Inferior parietal cortex (tissue), 1 donor: ENCODE data around the gene TRIM16.
"Not testable (repeated sequence)": the region's sequence is repeated elsewhere in the genome, so short reads cannot be mapped to it uniquely, and the experiment has no call there.

Source experiments
- DNase-seq: peaks from one replicate; pipeline ENCODE4 v3.0.0-alpha.2; 2016; ENCODE audit errors: extremely low spot score

Gene TRIM16

GRCh38 chr17:15658296-15658695 lies 25.8 kb downstream of the TRIM16 start:
- DNase-seq = no peak

- DNase-seq = no peak
Measured at GRCh38 chr17:15657868-15658267, 26.2 kb downstream of the TRIM16 start.

GRCh38 chr17:15654886-15655561 lies 29.1 kb downstream of the TRIM16 start:
- DNase-seq = no peak

- not testable (repeated sequence) for DNase-seq
Measured at GRCh38 chr17:15654401-15654800, 29.7 kb downstream of the TRIM16 start.

DNA sequence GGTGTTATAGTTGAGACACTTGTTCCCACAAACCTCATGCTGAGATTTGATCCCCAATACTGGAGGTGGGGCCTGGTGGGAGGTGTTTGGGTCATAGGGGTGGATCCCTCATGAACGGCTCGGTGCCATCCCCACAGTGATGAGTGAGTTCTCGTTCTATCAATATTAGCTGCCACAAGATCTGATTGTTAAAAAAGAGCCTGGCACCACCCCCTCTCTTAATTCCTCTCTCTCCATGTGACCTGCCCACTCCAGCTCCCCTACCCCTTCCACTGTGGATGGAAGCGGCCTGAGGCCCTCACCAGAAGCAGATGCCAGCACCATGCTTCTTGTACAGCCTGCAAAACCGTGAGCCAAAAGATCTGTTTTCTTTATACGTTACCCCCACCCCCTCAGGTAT lies 31.2 kb downstream of the TRIM16 start:
- no peak for DNase-seq

- peak; percentile 77 for DNase-seq
Measured at GRCh38 chr17:15651583-15652110, 32.5 kb downstream of the TRIM16 start.

- no peak for DNase-seq
Measured at GRCh38 chr17:15650741-15651582, 33.1 kb downstream of the TRIM16 start.

DNA sequence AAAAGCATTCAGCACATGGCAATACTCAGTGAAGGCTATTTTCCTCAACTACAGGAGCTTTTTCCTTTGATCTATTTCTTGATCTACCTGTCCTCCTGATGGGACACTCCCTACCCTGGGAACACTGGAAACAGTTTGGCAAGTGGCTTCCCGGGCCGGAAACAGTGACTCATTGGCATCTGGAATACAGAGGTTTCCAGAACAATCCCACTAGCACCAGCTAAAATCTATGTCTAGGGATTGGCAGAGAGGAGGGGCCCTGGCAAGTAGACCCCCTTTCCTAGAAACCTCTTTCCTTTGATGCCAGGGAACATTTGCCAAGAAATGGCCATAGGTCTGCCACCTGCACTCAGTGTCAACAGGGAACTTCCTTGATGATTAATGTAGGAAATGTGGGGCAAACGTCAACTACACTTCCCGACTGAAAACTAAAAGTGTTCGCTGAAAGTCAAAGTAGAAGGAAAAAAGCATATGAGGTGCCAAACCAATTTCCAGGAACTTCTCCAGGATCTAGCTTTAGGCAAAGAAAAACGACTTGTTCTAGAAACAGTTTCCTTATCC lies 34.2 kb downstream of the TRIM16 start:
- DNase-seq = no peak

DNA sequence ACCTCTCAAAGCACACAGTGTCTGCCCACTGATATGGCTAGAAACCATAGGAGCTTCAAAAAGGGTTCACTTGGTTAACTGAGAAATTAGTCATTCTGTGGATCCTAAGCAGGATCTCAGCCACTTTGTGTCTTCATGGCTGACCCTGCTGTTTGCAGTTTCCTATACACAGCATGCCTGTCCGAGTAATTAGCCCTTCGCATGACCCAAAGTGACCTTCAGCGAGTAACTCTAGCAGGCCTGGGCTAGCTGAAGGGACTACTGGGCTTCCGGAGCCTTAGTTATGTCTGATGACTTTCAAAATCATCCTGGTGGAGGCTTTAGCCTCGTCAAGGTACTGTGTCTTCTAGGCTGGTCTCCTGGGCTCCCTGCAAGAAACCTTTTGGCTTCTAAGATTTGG lies 35.7 kb downstream of the TRIM16 start:
- DNase-seq = no peak

GRCh38 chr17:15645942-15646312 lies 38.2 kb downstream of the TRIM16 start:
- DNase-seq = not testable (repeated sequence)

- not testable (repeated sequence) for DNase-seq
Measured at GRCh38 chr17:15645099-15645941, 38.8 kb downstream of the TRIM16 start.

GRCh38 chr17:15642505-15643251 lies 41.4 kb downstream of the TRIM16 start:
- not testable (repeated sequence) for DNase-seq

- DNase-seq = not testable (repeated sequence)
Measured at GRCh38 chr17:15642014-15642413, 42.1 kb downstream of the TRIM16 start.

DNA sequence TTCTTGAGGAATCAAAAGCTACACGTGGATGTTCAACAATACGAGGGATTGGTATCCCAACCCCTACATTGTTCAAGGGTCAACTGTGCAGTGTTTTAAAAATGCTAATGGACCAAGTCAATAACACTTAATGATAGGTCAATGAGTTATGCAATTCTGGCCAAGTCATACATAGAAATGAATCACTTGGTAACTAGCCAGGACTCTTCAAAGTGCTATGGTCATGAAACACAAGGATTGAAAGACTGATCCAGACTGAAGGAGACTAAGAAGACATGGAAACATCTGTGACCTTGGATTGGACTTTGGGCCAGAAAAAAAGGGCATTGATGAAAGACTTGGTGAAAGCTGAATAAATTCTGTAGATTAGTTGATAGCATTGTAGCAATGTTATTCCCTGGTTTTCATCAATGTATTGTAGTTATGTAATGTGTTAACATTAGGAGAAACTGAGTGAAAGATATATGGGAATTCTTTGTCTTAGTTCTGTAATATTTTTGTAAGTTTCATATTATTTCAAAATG lies 53.1 kb downstream of the TRIM16 start:
- not testable (repeated sequence) for DNase-seq

DNA sequence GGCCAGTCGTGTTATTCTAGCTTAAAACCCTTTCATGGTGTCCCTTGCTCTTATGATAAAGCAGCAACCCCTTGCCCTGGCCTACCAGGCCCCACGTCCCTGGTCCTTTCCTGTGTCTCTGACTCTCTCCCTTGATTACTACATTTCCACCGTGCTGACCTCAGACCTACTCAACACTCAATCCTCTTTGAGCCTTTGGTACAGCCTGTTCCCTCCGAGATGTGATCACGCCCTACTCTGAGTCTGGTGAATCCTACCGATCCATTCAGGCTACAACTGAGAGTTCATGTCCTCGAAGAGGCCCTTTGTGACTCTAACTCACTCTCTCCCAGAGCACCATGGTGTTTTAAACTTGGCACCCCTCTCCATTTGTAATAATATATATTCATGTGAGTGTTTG lies 54.1 kb downstream of the TRIM16 start:
- DNase-seq = not testable (repeated sequence)

GRCh38 chr17:15623661-15624209 lies 60.4 kb downstream of the TRIM16 start:
- not testable (repeated sequence) for DNase-seq

DNA sequence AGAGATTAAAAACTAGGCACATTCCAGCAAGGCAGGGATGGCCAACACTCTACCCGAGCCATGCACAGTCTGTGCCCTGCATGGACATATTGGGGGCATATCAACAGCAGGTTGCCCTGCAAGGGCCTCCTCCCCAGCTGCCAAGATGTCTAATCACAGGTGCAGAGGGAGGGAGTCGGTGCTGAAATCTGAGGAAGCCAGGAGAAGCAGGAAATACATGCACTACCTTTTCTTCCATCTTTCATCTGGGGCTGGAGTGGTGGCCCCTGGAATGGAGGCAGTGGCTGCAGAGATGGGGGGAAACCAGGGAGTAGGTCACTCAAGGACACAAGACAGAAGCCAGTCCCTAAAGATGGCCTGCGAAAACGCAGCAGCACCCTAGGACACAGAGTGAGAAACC lies 60.9 kb downstream of the TRIM16 start:
- not testable (repeated sequence) for DNase-seq

- DNase-seq = not testable (repeated sequence)
Measured at GRCh38 chr17:15622124-15622523, 62.0 kb downstream of the TRIM16 start.

DNA sequence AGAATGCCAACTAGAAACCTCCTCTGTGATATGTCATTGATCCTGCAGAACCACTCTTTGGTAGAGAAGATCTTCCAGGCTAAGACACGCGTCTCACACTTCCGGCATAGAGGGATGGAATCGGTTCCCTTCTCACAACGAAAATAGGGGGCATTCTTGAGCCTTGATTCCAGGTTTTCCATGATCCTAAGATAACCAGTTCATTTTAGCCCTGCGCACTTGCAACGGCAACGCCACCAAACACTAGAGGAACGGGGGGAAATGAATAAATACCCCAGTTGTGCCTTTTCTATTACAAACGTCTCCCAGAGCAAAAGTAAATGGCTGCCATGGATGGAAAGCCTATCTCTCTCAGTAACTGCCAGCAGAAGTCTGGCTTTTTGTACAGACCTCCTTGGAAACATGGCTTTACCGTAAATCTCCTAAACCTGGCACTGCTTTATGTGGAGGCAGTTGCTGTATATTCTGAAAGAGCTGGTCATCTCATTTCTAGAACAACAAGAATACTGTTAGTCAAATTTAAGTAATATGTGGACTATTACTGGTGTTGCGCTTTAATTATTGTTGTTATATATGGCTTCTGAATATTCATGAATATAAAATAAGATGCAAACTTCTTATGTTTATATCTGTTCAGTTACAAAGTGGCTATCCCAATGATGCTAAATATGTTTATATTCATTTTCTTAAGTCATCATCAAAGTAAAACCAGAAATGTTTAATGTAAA lies 64.6 kb downstream of the TRIM16 start, which contains the start of gene FBXW10B:
TSS of gene FBXW10B (minus strand) at position 374 of the 728 bp plus-strand sequence. CDS start at position 182, 192 bp downstream.
- peak; percentile 22 for DNase-seq
